Peyer's patch (tissue), 4 donors: ENCODE results near the gene UBL4B. TPM values are rescaled to one million over a fixed set of nuclear protein-coding genes. Genes with fewer than 3 reads are reported as not detected.

ENCODE experiments used
- DNase-seq, 3 donors: peaks; one replicate each; pipeline ENCODE4 v3.0.0-alpha.2; 2017 to 2019
- H3K27ac ChIP-seq, 4 donors: fragments of 200-600 bp; sonication (generic); one replicate each; pipeline ENCODE4 v1.5.1; 2016 to 2019
- H3K27me3 ChIP-seq, 2 donors: fragments of 200-600 bp; sonication (generic); one replicate each; pipeline ENCODE4 v1.5.1; 2019
- H3K36me3 ChIP-seq, 3 donors: fragments of 200-600 bp; sonication (generic); one replicate each; pipeline ENCODE4 v1.5.1; 2016 to 2019
- H3K4me1 ChIP-seq, 4 donors: fragments of 200-600 bp; sonication (generic); one replicate each; pipeline ENCODE4 v1.5.1; 2016 to 2019
- H3K4me3 ChIP-seq, 4 donors: fragments of 200-600 bp; sonication (generic); 1 replicate in 3 of 4; 2 replicates in 1 of 4; pipeline ENCODE4 v1.5.1; 2016 to 2019; ENCODE audit warnings: mild to moderate bottlenecking in 1 of 4
- H3K9me3 ChIP-seq, 4 donors: fragments of 200-600 bp; sonication (generic); one replicate each; pipeline ENCODE4 v1.5.1; 2016 to 2019; ENCODE audit warnings: mild to moderate bottlenecking in 1 of 4
- CTCF ChIP-seq, 6 experiments: fragments of 450-650 bp in 4 of 6; fragments of 200-600 bp in 2 of 6; sonication (generic) in 1 of 6; IDR thresholded peaks; one replicate each; pipeline ENCODE4 v1.5.1; 2017 to 2019; ENCODE audit warnings: antibody characterized with exemption in 6 of 6, mild to moderate bottlenecking in 3 of 6, moderate library complexity in 1 of 6
- POLR2A ChIP-seq, 2 donors: fragments of 450-650 bp; IDR thresholded peaks; one replicate each; pipeline ENCODE4 v1.5.1; 2017; ENCODE audit warnings: antibody characterized with exemption in 2 of 2, mild to moderate bottlenecking in 2 of 2, moderate library complexity in 2 of 2
- total RNA-seq, 4 donors: library from RNA; depleted of rRNA; stranded (reverse); fragments of >200 nt; gene quantifications; one replicate each; pipeline ENCODE4 v1.1.0, GENCODE V29; 2016

Gene UBL4B
- total RNA-seq, 4 donors from 2014 or later, result not detected

- Histone ChIP-seq H3K36me3 (no peaks in the 10 kb centered on the region), H3K9me3 (no peaks in the 10 kb centered on the region), H3K27me3 (no peaks in the 10 kb centered on the region), H3K27ac (no peak overlapping the region), H3K4me3 (no peak overlapping the region), H3K4me1 (no peaks in the 10 kb centered on the region)
- DNase-seq, result no peak
- TF ChIP-seq CTCF (IDR thresholded peaks at IDR 0.05) (no peak), POLR2A (IDR thresholded peaks at IDR 0.05) (no peak)
Measured at GRCh38 chr1:110114173-110114572, 1.9 kb downstream of the UBL4B start.

GRCh38 chr1:110114784-110115183 lies 2.5 kb downstream of the UBL4B start:
- TF ChIP-seq CTCF (IDR thresholded peaks at IDR 0.05), result no peak
- TF ChIP-seq POLR2A (IDR thresholded peaks at IDR 0.05), result no peak
- Histone ChIP-seq H3K27ac (no peak overlapping the region), H3K36me3 (no peaks in the 10 kb centered on the region), H3K9me3 (no peaks in the 10 kb centered on the region), H3K27me3 (no peaks in the 10 kb centered on the region), H3K4me3 (no peak overlapping the region), H3K4me1 (no peaks in the 10 kb centered on the region)
- no peak for DNase-seq

GRCh38 chr1:110118636-110119396 lies 6.6 kb downstream of the UBL4B start:
- DNase-seq, result peak in 1 of 3 donors; percentile 12
- no peak overlapping the region for H3K4me3 ChIP-seq
- no peak for TF ChIP-seq CTCF (IDR thresholded peaks at IDR 0.05)
- no peak for TF ChIP-seq POLR2A (IDR thresholded peaks at IDR 0.05)
- H3K9me3 ChIP-seq, result peaks cover 0 to 3% (median 0%) of the 10 kb centered on the region in 4 donors
- no peaks in the 10 kb centered on the region for H3K36me3 ChIP-seq
- no peak overlapping the region for H3K27ac ChIP-seq
- H3K27me3 ChIP-seq, result no peaks in the 10 kb centered on the region
- no peaks in the 10 kb centered on the region for H3K4me1 ChIP-seq

GRCh38 chr1:110119843-110120242 lies 7.6 kb downstream of the UBL4B start:
- Histone ChIP-seq H3K27ac (no peak overlapping the region), H3K27me3 (no peaks in the 10 kb centered on the region), H3K36me3 (no peaks in the 10 kb centered on the region), H3K4me1 (no peaks in the 10 kb centered on the region), H3K4me3 (no peak overlapping the region), H3K9me3 (peaks cover 0 to 3% (median 0%) of the 10 kb centered on the region in 4 donors)
- DNase-seq, result peak in 1 of 3 donors; percentile 50
- TF ChIP-seq CTCF (IDR thresholded peaks at IDR 0.05) (no peak), POLR2A (IDR thresholded peaks at IDR 0.05) (no peak)

GRCh38 chr1:110120960-110121561 lies 8.8 kb downstream of the UBL4B start:
- no peak overlapping the region for H3K27ac ChIP-seq

More at GRCh38 chr1:110120960-110121561, 8.8 kb downstream of the UBL4B start:
- Histone ChIP-seq H3K9me3 (peaks cover 0 to 3% (median 0%) of the 10 kb centered on the region in 4 donors), H3K4me3 (no peak overlapping the region), H3K27me3 (no peaks in the 10 kb centered on the region), H3K4me1 (no peaks in the 10 kb centered on the region), H3K36me3 (no peaks in the 10 kb centered on the region)
- no peak for TF ChIP-seq POLR2A (IDR thresholded peaks at IDR 0.05)
- no peak for TF ChIP-seq CTCF (IDR thresholded peaks at IDR 0.05)
- DNase-seq, result peak in 1 of 3 donors; percentile 2
